Lower lobe of right lung (tissue), 2 donors: ENCODE data around the gene PCDH9. TPM values are rescaled to one million over a fixed set of nuclear protein-coding genes. Genes with fewer than 3 reads are reported as not detected.

ENCODE experiments used
- ATAC-seq, 2 donors: fragments of 200-7000 bp; cut with Tn5 transposase; one replicate each; pipeline ENCODE4 v1.9.1; 2020 to 2022; ENCODE audit warnings: mild to moderate bottlenecking in 2 of 2, moderate library complexity in 2 of 2
- DNase-seq: peaks from one replicate; pipeline ENCODE4 v3.0.0-alpha.2; 2020
- H3K27ac ChIP-seq: fragments of 200-600 bp; one replicate; pipeline ENCODE4 v1.8.0; 2022
- H3K27me3 ChIP-seq: fragments of 200-600 bp; one replicate; pipeline ENCODE4 v1.8.0; 2022; ENCODE audit warnings: low read depth
- H3K36me3 ChIP-seq: fragments of 200-600 bp; one replicate; pipeline ENCODE4 v1.8.0; 2022; ENCODE audit warnings: mild to moderate bottlenecking
- H3K4me1 ChIP-seq: fragments of 200-600 bp; one replicate; pipeline ENCODE4 v1.8.0; 2022
- H3K4me3 ChIP-seq: fragments of 200-600 bp; one replicate; pipeline ENCODE4 v1.8.0; 2022; ENCODE audit warnings: mild to moderate bottlenecking
- H3K9me3 ChIP-seq: fragments of 200-600 bp; one replicate; pipeline ENCODE4 v1.8.0; 2022
- intact Hi-C: fragments of 100-400 bp; cut with DNase I; formaldehyde crosslinking; loops from one replicate; pipeline ENCODE4 v1.11.0; 2022
- total RNA-seq: library from RNA; stranded (reverse); fragmentation: NEBNext Ultra II Directional; extraction: Animal tissue kit (Norgen Biotek cat#: 25700); gene quantifications from one replicate; pipeline ENCODE4 v1.2.1, GENCODE V29; 2021
- TF ChIP-seq, protein P1 (sequence below): fragments of 200-600 bp; IDR thresholded peaks from one replicate; pipeline ENCODE4 v1.8.0; 2022; ENCODE audit warnings: antibody characterized with exemption, mild to moderate bottlenecking
- donor health status: DM: no; HTN: yes; CAD: no; lungs with severe emphysema.

Gene PCDH9
- total RNA-seq, 1 donor from 2014 or later = 8.9 TPM

DNA sequence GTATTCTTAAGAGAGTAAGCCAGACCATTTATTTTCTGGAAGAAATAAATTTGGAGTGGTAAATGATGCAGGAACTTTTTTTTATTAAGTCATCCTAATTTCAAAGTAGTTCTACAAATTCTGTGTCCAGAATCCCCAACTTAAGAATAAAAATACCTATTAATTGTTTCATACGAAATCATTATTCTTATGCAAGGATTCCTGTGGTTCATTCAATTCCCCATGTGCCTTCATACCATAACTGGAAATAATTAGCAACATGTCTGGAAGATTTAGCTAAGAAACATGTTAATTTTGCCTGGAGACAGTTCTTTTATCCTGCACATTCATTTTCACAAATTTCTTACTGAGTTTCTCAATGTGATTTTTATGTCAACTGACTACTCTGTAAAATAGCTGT is 408.6 kb downstream of the PCDH9 start:
- H3K4me1 ChIP-seq = no peaks in the 10 kb centered on the region
- H3K9me3 ChIP-seq = no peaks in the 10 kb centered on the region
- ATAC-seq (no peak), DNase-seq (no peak)
- no peak overlapping the region for H3K4me3 ChIP-seq
- H3K36me3 ChIP-seq = no peaks in the 10 kb centered on the region
- TF ChIP-seq, protein P1, sequence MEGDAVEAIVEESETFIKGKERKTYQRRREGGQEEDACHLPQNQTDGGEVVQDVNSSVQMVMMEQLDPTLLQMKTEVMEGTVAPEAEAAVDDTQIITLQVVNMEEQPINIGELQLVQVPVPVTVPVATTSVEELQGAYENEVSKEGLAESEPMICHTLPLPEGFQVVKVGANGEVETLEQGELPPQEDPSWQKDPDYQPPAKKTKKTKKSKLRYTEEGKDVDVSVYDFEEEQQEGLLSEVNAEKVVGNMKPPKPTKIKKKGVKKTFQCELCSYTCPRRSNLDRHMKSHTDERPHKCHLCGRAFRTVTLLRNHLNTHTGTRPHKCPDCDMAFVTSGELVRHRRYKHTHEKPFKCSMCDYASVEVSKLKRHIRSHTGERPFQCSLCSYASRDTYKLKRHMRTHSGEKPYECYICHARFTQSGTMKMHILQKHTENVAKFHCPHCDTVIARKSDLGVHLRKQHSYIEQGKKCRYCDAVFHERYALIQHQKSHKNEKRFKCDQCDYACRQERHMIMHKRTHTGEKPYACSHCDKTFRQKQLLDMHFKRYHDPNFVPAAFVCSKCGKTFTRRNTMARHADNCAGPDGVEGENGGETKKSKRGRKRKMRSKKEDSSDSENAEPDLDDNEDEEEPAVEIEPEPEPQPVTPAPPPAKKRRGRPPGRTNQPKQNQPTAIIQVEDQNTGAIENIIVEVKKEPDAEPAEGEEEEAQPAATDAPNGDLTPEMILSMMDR = no peak
- H3K27ac ChIP-seq = no peak overlapping the region
- intact Hi-C loops = no loop called here
- no peaks in the 10 kb centered on the region for H3K27me3 ChIP-seq

DNA sequence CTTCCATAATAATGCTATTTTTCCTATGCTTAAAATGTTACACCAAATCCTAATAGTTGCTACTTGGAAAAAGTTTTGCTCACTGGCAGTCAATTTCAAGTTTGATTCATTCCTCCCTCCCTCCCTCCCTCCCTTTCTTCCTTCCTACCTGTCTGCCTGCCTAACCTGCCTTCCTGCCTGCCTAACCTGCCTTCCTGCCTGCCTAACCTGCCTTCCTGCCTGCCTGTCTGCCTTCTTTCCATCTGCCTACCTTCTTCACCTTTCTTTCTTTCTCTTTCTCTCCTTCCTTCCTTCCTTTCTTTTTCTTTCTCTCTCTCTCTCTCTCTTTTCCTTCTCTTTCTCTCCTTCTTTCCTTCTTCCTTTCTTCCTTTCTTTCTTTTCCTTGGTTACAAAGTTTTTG is 418.7 kb downstream of the PCDH9 start:
- TF ChIP-seq, protein P1 = no peak
- intact Hi-C loops = no loop called here
- ATAC-seq (no peak), DNase-seq (no peak)
- Histone ChIP-seq H3K27ac (no peak overlapping the region), H3K4me1 (no peaks in the 10 kb centered on the region), H3K27me3 (no peaks in the 10 kb centered on the region), H3K9me3 (no peaks in the 10 kb centered on the region), H3K36me3 (no peaks in the 10 kb centered on the region), H3K4me3 (no peak overlapping the region)

DNA sequence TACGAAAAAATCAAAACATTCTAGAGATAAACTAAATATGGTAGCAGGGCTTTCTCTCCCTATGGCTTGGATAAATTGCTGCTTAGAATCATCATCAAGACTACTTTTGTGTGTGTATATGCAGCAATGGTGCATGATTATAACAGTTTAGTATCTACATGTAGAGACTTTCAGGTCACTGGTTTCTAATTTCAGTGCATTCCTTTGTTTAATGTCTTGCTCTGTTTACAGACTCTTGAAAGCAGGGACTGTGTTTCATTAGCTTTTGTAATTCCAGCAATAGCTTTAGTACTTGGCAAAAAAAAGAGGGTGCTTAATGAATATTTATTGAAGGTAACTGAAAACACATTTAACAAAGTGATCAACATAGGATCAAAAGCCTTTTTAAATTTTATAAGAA is 420.7 kb downstream of the PCDH9 start:
- ATAC-seq = no peak

DNA sequence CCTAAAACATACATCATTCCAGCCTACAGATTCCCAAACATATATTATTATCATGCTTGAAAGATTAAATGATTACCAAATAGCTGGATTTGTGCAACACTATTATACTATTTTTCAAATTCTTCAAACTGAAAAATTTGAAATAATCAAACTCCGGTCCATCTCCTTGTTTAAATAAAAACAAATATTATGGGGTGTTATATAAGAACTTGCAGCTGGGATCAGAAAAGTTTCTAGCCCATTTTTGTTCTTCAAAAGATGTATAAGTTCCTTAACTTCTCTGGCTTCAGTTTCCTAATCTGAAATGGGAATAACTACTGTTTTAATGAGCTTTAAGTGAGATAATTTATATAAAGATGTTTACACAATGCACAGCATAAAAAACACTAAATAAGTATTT is 422.9 kb downstream of the PCDH9 start:
- no peak overlapping the region for H3K4me3 ChIP-seq
- intact Hi-C loops = no loop called here
- TF ChIP-seq, protein P1 = no peak
- no peaks in the 10 kb centered on the region for H3K9me3 ChIP-seq
- no peaks in the 10 kb centered on the region for H3K4me1 ChIP-seq
- H3K27ac ChIP-seq = no peak overlapping the region
- DNase-seq = no peak
- H3K36me3 ChIP-seq = no peaks in the 10 kb centered on the region
- no peaks in the 10 kb centered on the region for H3K27me3 ChIP-seq
- no peak for ATAC-seq

More for the DNA sequence above, 420.7 kb downstream of the PCDH9 start:
- Histone ChIP-seq H3K9me3 (no peaks in the 10 kb centered on the region), H3K27ac (no peak overlapping the region), H3K36me3 (no peaks in the 10 kb centered on the region), H3K4me1 (no peaks in the 10 kb centered on the region), H3K4me3 (no peak overlapping the region), H3K27me3 (no peaks in the 10 kb centered on the region)
- intact Hi-C loops = no loop called here
- TF ChIP-seq, protein P1 = no peak
- DNase-seq = no peak

DNA sequence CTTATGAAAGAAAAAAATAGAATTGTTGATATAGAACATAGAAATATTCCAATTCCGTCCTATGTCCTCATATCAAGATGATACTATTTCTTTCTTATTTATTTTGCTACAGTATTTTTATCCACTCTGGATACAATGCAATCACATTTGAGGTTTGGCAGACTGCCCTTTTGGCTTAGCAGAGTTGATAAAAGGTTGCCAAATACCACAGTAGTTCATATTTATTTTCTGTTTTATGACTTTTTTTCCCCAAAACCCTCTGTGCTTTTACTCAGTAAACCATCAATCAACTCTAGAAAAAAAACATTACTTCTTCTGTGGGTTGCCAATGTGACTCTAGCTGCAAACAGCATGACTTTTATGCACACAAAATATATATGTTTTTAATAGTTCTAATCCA is 424.5 kb downstream of the PCDH9 start:
- Histone ChIP-seq H3K36me3 (no peaks in the 10 kb centered on the region), H3K27me3 (no peaks in the 10 kb centered on the region), H3K9me3 (no peaks in the 10 kb centered on the region), H3K4me3 (no peak overlapping the region), H3K4me1 (no peaks in the 10 kb centered on the region), H3K27ac (no peak overlapping the region)
- intact Hi-C loops = no loop called here
- no peak for DNase-seq
- no peak for ATAC-seq
- TF ChIP-seq, protein P1 = no peak
